ENCODE measurements around the gene BNIPL. TPM values are rescaled to one million over a fixed set of nuclear protein-coding genes. Genes with fewer than 3 reads are reported as not detected.

Gene BNIPL
- total and polyA plus RNA-seq, 2 of the 13 experiments (the other 11 are each of a cell fraction or from before 2014, with no cell fraction given) = 0.40 to 1.1 TPM

DNA sequence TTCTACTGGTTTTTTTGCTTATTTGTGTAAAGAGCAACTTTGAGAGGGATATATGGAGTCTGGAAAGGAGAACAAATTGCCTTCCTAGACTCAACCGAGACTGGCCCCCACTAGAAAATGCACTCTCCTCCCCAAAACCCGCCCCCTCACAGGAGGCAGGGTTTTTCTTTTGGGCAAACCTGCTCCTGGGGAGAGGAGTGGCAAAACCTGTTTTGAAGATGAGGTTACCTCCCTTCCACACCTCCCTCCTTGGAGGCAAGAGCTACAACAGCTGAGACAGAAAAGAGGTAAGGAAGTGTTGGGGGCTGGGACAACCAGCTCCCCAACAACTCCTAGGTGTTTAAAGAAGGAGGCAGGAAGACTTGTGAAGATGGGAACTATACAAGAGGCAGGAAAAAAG, at the start of gene BNIPL (continued):
- no peak for TF ChIP-seq HOXA5 (CRISPR knock-in tag; IDR thresholded peaks at IDR 0.05)

DNA sequence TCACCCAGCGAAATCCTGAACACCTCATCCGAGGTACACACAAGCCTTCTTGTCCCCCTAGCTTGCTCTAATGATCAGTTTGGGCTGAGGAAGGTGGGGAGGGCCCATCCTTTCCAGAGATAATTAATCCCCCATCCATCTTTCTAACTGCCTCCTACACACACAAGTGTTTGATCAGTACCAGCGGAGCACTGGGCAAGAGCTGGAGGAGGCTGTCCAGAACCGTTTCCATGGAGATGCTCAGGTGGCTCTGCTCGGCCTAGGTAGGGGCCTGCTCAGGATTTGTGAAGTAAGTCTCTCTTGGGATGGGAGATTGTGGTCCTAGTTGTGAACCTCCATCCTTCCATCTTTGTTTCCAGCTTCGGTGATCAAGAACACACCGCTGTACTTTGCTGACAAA, 48.5 kb upstream of the BNIPL start:
- intact Hi-C loops (cut with micrococcal nuclease; ENCODE audit: unreplicated experiment) = no loop called here
- Histone ChIP-seq H3K9me3 (ENCODE audit: low read length) (no peaks in the 10 kb centered on the region), H3K79me2 (ENCODE audit: insufficient read depth, low read length) (peaks cover 2% of the 10 kb centered on the region), H3K36me3 (replicated peaks in 1 of 2; ENCODE audit: control insufficient read depth in 1 of 2, insufficient read depth in 2 of 2, low read length in 2 of 2) (peaks cover 7 to 12% of the 10 kb centered on the region in 2 experiments; a peak in 2 of 5 replicates), H3K4me1 (ENCODE audit: insufficient read depth, low read length) (peaks cover 22% of the 10 kb centered on the region), H3K4me3 (replicated peaks in 1 of 3; ENCODE audit: insufficient read depth in 1 of 3, low read depth in 2 of 3, low read length in 3 of 3) (no peak overlapping the region), H3K27ac (ENCODE audit: extremely low read length, insufficient read depth, low read length) (no peak overlapping the region), H3K4me2 (ENCODE audit: low read depth, low read length) (no peak overlapping the region), H3K27me3 (ENCODE audit: control insufficient read depth in 1 of 2, insufficient read depth in 2 of 2, low read length in 2 of 2) (no peaks in the 10 kb centered on the region), H3K9ac (ENCODE audit: insufficient read depth, low read depth, low read length) (no peak overlapping the region), H2AFZ (ENCODE audit: low read length) (no peak overlapping the region), H4K20me1 (ENCODE audit: insufficient read depth, low read length) (no peaks in the 10 kb centered on the region)
- no peak for TF ChIP-seq TOE1 (CRISPR knock-in tag; IDR thresholded peaks at IDR 0.05)
- no peak for TF ChIP-seq MED8 (CRISPR knock-in tag; IDR thresholded peaks at IDR 0.05; ENCODE audit: insufficient replicate concordance)
- TF ChIP-seq, protein P1, sequence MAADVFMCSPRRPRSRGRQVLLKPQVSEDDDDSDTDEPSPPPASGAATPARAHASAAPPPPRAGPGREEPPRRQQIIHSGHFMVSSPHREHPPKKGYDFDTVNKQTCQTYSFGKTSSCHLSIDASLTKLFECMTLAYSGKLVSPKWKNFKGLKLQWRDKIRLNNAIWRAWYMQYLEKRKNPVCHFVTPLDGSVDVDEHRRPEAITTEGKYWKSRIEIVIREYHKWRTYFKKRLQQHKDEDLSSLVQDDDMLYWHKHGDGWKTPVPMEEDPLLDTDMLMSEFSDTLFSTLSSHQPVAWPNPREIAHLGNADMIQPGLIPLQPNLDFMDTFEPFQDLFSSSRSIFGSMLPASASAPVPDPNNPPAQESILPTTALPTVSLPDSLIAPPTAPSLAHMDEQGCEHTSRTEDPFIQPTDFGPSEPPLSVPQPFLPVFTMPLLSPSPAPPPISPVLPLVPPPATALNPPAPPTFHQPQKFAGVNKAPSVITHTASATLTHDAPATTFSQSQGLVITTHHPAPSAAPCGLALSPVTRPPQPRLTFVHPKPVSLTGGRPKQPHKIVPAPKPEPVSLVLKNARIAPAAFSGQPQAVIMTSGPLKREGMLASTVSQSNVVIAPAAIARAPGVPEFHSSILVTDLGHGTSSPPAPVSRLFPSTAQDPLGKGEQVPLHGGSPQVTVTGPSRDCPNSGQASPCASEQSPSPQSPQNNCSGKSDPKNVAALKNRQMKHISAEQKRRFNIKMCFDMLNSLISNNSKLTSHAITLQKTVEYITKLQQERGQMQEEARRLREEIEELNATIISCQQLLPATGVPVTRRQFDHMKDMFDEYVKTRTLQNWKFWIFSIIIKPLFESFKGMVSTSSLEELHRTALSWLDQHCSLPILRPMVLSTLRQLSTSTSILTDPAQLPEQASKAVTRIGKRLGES (CRISPR knock-in tag; IDR thresholded peaks at IDR 0.05; ENCODE audit: borderline replicate concordance) = no peak
- no peak for TF ChIP-seq ZNF264 (CRISPR knock-in tag; IDR thresholded peaks at IDR 0.05)
- TF ChIP-seq ZNF678 (CRISPR knock-in tag; IDR thresholded peaks at IDR 0.05) = no peak
- no peak for TF ChIP-seq JDP2 (CRISPR knock-in tag; IDR thresholded peaks at IDR 0.05; ENCODE audit: borderline replicate concordance)
- TF ChIP-seq TOPORS (CRISPR knock-in tag; IDR thresholded peaks at IDR 0.05) = no peak
- TF ChIP-seq, protein P2, sequence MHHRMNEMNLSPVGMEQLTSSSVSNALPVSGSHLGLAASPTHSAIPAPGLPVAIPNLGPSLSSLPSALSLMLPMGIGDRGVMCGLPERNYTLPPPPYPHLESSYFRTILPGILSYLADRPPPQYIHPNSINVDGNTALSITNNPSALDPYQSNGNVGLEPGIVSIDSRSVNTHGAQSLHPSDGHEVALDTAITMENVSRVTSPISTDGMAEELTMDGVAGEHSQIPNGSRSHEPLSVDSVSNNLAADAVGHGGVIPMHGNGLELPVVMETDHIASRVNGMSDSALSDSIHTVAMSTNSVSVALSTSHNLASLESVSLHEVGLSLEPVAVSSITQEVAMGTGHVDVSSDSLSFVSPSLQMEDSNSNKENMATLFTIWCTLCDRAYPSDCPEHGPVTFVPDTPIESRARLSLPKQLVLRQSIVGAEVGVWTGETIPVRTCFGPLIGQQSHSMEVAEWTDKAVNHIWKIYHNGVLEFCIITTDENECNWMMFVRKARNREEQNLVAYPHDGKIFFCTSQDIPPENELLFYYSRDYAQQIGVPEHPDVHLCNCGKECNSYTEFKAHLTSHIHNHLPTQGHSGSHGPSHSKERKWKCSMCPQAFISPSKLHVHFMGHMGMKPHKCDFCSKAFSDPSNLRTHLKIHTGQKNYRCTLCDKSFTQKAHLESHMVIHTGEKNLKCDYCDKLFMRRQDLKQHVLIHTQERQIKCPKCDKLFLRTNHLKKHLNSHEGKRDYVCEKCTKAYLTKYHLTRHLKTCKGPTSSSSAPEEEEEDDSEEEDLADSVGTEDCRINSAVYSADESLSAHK (CRISPR knock-in tag; IDR thresholded peaks at IDR 0.05; ENCODE audit: borderline replicate concordance) = no peak
- TF ChIP-seq SAFB2 (CRISPR knock-in tag; IDR thresholded peaks at IDR 0.05; ENCODE audit: borderline replicate concordance, low read depth) = no peak
- TF ChIP-seq, protein P3, sequence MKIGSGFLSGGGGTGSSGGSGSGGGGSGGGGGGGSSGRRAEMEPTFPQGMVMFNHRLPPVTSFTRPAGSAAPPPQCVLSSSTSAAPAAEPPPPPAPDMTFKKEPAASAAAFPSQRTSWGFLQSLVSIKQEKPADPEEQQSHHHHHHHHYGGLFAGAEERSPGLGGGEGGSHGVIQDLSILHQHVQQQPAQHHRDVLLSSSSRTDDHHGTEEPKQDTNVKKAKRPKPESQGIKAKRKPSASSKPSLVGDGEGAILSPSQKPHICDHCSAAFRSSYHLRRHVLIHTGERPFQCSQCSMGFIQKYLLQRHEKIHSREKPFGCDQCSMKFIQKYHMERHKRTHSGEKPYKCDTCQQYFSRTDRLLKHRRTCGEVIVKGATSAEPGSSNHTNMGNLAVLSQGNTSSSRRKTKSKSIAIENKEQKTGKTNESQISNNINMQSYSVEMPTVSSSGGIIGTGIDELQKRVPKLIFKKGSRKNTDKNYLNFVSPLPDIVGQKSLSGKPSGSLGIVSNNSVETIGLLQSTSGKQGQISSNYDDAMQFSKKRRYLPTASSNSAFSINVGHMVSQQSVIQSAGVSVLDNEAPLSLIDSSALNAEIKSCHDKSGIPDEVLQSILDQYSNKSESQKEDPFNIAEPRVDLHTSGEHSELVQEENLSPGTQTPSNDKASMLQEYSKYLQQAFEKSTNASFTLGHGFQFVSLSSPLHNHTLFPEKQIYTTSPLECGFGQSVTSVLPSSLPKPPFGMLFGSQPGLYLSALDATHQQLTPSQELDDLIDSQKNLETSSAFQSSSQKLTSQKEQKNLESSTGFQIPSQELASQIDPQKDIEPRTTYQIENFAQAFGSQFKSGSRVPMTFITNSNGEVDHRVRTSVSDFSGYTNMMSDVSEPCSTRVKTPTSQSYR (CRISPR knock-in tag; IDR thresholded peaks at IDR 0.05; ENCODE audit: borderline replicate concordance) = no peak
- FAIRE-seq (no peak), ATAC-seq (no peak), DNase-seq (ENCODE audit: low spot score) (no peak)
- in situ Hi-C loops (cut with HindIII; ENCODE audit: extremely low pct_ligation_motif_present, low pct_unique_long_range_greater_than_20kb) = no loop called here
- no TSS peak for BruUV-seq (replicated peaks)
- POLR2A ChIA-PET = interaction anchor here (0.8 kb wide), 1 partner anchor 19 kb away, joined by 3 read pairs; the partner anchor contains the start of gene MINDY1
- WGBS (ENCODE audit: low lambda C conversion rate) = 95% methylated on average over 7 of the region's 7 CpGs
- CTCF ChIA-PET (ENCODE audit: low intra/inter-chr PET ratio, low total read pairs) = no interaction called here
